WTC11 (cell line): ENCODE data around the gene APOL3. TPM values are rescaled to one million over a fixed set of nuclear protein-coding genes. Genes with fewer than 3 reads are reported as not detected.

Experiments
- ATAC-seq: fragments of 200-7000 bp; cut with Tn5 transposase; 2 replicates; pipeline ENCODE4 v1.10.0; 2021; ENCODE audit warnings: mild to moderate bottlenecking, moderate library complexity
- CTCF ChIA-PET: fragments of 300-600 bp; sonication (Branson Sonifier 250); formaldehyde crosslinking; loops from one replicate; lab custom pipeline; 2021; ENCODE audit warnings: antibody characterized with exemption; lab: Charles Lee
- POLR2A ChIA-PET: fragments of 350-600 bp; sonication (Branson Sonifier 250); formaldehyde crosslinking; loops from one replicate; lab custom pipeline; 2021; ENCODE audit warnings: antibody characterized with exemption; lab: Charles Lee
- DNase-seq: peaks from one replicate; pipeline ENCODE4 v3.0.0; 2021; ENCODE audit warnings: low spot score
- H3K27ac Mint-ChIP-seq: 2 replicates; pipeline ENCODE4 v1.8.0; 2021; ENCODE audit warnings: mixed read lengths
- H3K27me3 Mint-ChIP-seq: 2 replicates; pipeline ENCODE4 v1.8.0; 2021; ENCODE audit warnings: low read depth, mild to moderate bottlenecking, moderate library complexity, mixed read lengths
- H3K36me3 Mint-ChIP-seq: 2 replicates; pipeline ENCODE4 v1.8.0; 2021; ENCODE audit warnings: mixed read lengths
- H3K4me1 Mint-ChIP-seq: 2 replicates; pipeline ENCODE4 v1.8.0; 2022; ENCODE audit warnings: mixed read lengths
- H3K4me3 Mint-ChIP-seq: 2 replicates; pipeline ENCODE4 v1.8.0; 2021; ENCODE audit warnings: mild to moderate bottlenecking, moderate library complexity, mixed read lengths
- H3K9me3 Mint-ChIP-seq: 2 replicates; pipeline ENCODE4 v1.8.0; 2021; ENCODE audit warnings: mixed read lengths
- CREB1 ChIP-seq: sonication (generic); formaldehyde crosslinking; IDR thresholded peaks from 2 replicates; pipeline ENCODE4 v1.8.0; 2023; ENCODE audit warnings: mild to moderate bottlenecking, missing genetic modification reagents
- ESRRA ChIP-seq: sonication (generic); formaldehyde crosslinking; IDR thresholded peaks from 2 replicates; pipeline ENCODE4 v1.8.1; 2022; ENCODE audit warnings: mild to moderate bottlenecking, missing genetic modification reagents, borderline replicate concordance
- ETV6 ChIP-seq: sonication (generic); formaldehyde crosslinking; IDR thresholded peaks from 2 replicates; pipeline ENCODE4 v1.8.1; 2022; ENCODE audit warnings: mild to moderate bottlenecking, missing genetic modification reagents
- FOXK1 ChIP-seq: sonication (generic); formaldehyde crosslinking; IDR thresholded peaks from 2 replicates; pipeline ENCODE4 v1.8.0; 2022; ENCODE audit warnings: mild to moderate bottlenecking, moderate library complexity, missing genetic modification reagents
- GABPB1 ChIP-seq: sonication (generic); formaldehyde crosslinking; IDR thresholded peaks from 2 replicates; pipeline ENCODE4 v1.8.1; 2023; ENCODE audit warnings: mild to moderate bottlenecking, missing genetic modification reagents
- KAT7 ChIP-seq: sonication (generic); formaldehyde crosslinking; IDR thresholded peaks from 2 replicates; pipeline ENCODE4 v1.8.1; 2023; ENCODE audit warnings: missing genetic modification reagents, mild to moderate bottlenecking, borderline replicate concordance
- NFYB ChIP-seq: sonication (generic); formaldehyde crosslinking; conservative IDR thresholded peaks from 2 replicates; pipeline ENCODE4 v1.8.0; 2022; ENCODE audit warnings: low read depth, missing genetic modification reagents
- OVOL2 ChIP-seq: fragments of 250-450 bp; sonication (Bioruptor Pico); IDR thresholded peaks from 2 replicates; pipeline ENCODE4 v1.9.0; 2021; ENCODE audit warnings: mild to moderate bottlenecking, borderline replicate concordance
- SP1 ChIP-seq: sonication (generic); formaldehyde crosslinking; conservative IDR thresholded peaks from 2 replicates; pipeline ENCODE4 v1.8.1; 2022; ENCODE audit warnings: missing genetic modification reagents
- ZNF138 ChIP-seq: sonication (generic); formaldehyde crosslinking; conservative IDR thresholded peaks from 2 replicates; pipeline ENCODE4 v1.8.1; 2022; ENCODE audit warnings: mild to moderate bottlenecking, moderate library complexity, missing genetic modification reagents
- ZNF232 ChIP-seq: sonication (generic); formaldehyde crosslinking; IDR thresholded peaks from 2 replicates; pipeline ENCODE4 v1.8.0; 2022; ENCODE audit warnings: mild to moderate bottlenecking, missing genetic modification reagents
- total RNA-seq: library from RNA; stranded (reverse); gene quantifications from 3 replicates; pipeline ENCODE4 v1.2.3, GENCODE V29; 2021
- TF ChIP-seq, protein P1 (sequence below): sonication (generic); formaldehyde crosslinking; IDR thresholded peaks from 2 replicates; pipeline ENCODE4 v1.8.1; 2022; ENCODE audit warnings: mild to moderate bottlenecking, moderate library complexity, missing genetic modification reagents
- TF ChIP-seq, protein P2 (sequence below): sonication (generic); formaldehyde crosslinking; IDR thresholded peaks from 2 replicates; pipeline ENCODE4 v1.8.0; 2022; ENCODE audit warnings: mild to moderate bottlenecking, missing genetic modification reagents
- TF ChIP-seq, protein P3 (sequence below): fragments of 250-450 bp; sonication (Bioruptor Pico); IDR thresholded peaks from 2 replicates; pipeline ENCODE4 v1.9.0; 2021; ENCODE audit warnings: mild to moderate bottlenecking, borderline replicate concordance
- TF ChIP-seq, protein P4 (sequence below): sonication (generic); formaldehyde crosslinking; IDR thresholded peaks from 2 replicates; pipeline ENCODE4 v1.8.1; 2022; ENCODE audit warnings: mild to moderate bottlenecking, missing genetic modification reagents, moderate library complexity, borderline replicate concordance
- TF ChIP-seq, protein P5 (sequence below): sonication (generic); formaldehyde crosslinking; IDR thresholded peaks from 2 replicates; pipeline ENCODE4 v1.8.1; 2023; ENCODE audit warnings: mild to moderate bottlenecking, missing genetic modification reagents, moderate library complexity

The APOL3 gene
- total RNA-seq, 1 experiment from 2014 or later: 0.26 TPM

DNA sequence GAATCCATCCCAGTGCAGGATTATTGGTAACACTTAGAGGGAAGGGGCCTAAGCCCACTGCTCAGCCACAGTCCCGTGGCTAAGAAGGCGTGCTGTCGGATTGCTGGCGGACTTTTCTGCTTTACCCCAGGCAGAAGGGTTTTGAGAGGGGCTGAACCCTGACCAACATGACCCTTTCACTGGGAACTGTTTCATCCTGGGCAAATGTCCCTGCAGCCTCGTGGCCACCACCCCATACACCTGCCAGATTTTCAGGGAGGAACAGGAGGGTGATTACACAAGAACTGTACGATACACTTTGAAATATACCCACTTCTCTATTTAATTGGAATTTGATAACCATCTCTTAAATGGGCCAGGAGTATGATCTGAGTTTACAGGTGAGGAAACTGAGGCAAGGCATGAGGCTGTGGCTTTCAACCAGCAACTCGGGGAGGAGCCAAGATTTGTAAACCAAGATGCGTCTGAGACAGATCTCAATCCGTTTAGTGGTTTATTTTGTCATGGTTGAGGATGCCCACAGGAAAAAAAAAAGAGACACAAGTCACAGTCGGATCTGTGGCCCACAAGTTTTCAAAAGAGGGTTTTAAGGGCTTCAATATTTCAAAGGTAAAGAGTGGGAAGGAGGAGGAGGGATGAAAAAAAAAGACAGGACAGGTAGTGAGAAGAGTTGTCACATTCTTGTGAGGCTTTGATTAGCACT lies 6.1 kb upstream of the APOL3 start:
- H3K4me3 Mint-ChIP-seq: no peak overlapping the region
- H3K9me3 Mint-ChIP-seq: peaks cover 15% of the 10 kb centered on the region
- peaks cover 6% of the 10 kb centered on the region for H3K36me3 Mint-ChIP-seq
- POLR2A ChIA-PET: no interaction called here
- ATAC-seq: no peak
- H3K27ac Mint-ChIP-seq: no peak overlapping the region
- TF ChIP-seq NFYB (CRISPR knock-in tag) (no peak), ZNF138 (no peak), SP1 (CRISPR knock-in tag) (no peak), KAT7 (CRISPR knock-in tag) (no peak), ZNF232 (CRISPR knock-in tag) (no peak), OVOL2 (CRISPR knock-in tag) (no peak), CREB1 (CRISPR knock-in tag) (no peak)
- TF ChIP-seq, protein P1, sequence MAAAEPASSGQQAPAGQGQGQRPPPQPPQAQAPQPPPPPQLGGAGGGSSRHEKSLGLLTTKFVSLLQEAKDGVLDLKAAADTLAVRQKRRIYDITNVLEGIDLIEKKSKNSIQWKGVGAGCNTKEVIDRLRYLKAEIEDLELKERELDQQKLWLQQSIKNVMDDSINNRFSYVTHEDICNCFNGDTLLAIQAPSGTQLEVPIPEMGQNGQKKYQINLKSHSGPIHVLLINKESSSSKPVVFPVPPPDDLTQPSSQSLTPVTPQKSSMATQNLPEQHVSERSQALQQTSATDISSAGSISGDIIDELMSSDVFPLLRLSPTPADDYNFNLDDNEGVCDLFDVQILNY (CRISPR knock-in tag): no peak
- TF ChIP-seq, protein P2, sequence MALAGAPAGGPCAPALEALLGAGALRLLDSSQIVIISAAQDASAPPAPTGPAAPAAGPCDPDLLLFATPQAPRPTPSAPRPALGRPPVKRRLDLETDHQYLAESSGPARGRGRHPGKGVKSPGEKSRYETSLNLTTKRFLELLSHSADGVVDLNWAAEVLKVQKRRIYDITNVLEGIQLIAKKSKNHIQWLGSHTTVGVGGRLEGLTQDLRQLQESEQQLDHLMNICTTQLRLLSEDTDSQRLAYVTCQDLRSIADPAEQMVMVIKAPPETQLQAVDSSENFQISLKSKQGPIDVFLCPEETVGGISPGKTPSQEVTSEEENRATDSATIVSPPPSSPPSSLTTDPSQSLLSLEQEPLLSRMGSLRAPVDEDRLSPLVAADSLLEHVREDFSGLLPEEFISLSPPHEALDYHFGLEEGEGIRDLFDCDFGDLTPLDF (CRISPR knock-in tag): no peak
- H3K4me1 Mint-ChIP-seq: peaks cover 23% of the 10 kb centered on the region
- CTCF ChIA-PET: interaction anchor here (1.0 to 1.3 kb wide), 2 partner anchors 14 to 22 kb away, joined by 5 to 7 read pairs; no protein-coding TSS in a partner anchor
- no peak for DNase-seq
- H3K27me3 Mint-ChIP-seq: no peaks in the 10 kb centered on the region

DNA sequence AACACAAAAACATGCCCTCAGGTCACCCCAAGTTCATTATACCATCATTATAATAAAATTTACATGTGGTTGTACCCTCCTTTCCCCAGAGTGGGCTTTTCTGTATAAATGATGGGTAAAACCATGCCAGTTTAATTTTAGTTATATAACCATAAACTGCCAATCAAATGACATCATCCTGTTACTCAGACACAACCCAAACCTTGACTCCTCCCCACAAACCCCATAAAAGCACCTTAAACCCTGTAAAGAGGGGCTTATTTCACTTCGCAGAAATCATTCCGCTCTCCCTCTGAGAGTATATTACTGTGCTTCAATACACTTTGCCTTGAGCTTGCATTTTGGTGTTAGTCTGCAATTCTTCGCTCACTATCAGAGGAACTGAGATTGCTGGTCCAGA lies 5.5 kb upstream of the APOL3 start:
- Mint-ChIP-seq H3K9me3 (peaks cover 21% of the 10 kb centered on the region), H3K27me3 (no peaks in the 10 kb centered on the region), H3K36me3 (peaks cover 6% of the 10 kb centered on the region), H3K4me1 (peaks cover 23% of the 10 kb centered on the region), H3K4me3 (no peak overlapping the region), H3K27ac (no peak overlapping the region)
- no peak for ATAC-seq
- CTCF ChIA-PET: interaction anchor here (1.0 to 1.3 kb wide), 2 partner anchors 14 to 21 kb away, joined by 5 to 7 read pairs; no protein-coding TSS in a partner anchor
- POLR2A ChIA-PET: no interaction called here
- no peak for DNase-seq
- TF ChIP-seq, protein P3, sequence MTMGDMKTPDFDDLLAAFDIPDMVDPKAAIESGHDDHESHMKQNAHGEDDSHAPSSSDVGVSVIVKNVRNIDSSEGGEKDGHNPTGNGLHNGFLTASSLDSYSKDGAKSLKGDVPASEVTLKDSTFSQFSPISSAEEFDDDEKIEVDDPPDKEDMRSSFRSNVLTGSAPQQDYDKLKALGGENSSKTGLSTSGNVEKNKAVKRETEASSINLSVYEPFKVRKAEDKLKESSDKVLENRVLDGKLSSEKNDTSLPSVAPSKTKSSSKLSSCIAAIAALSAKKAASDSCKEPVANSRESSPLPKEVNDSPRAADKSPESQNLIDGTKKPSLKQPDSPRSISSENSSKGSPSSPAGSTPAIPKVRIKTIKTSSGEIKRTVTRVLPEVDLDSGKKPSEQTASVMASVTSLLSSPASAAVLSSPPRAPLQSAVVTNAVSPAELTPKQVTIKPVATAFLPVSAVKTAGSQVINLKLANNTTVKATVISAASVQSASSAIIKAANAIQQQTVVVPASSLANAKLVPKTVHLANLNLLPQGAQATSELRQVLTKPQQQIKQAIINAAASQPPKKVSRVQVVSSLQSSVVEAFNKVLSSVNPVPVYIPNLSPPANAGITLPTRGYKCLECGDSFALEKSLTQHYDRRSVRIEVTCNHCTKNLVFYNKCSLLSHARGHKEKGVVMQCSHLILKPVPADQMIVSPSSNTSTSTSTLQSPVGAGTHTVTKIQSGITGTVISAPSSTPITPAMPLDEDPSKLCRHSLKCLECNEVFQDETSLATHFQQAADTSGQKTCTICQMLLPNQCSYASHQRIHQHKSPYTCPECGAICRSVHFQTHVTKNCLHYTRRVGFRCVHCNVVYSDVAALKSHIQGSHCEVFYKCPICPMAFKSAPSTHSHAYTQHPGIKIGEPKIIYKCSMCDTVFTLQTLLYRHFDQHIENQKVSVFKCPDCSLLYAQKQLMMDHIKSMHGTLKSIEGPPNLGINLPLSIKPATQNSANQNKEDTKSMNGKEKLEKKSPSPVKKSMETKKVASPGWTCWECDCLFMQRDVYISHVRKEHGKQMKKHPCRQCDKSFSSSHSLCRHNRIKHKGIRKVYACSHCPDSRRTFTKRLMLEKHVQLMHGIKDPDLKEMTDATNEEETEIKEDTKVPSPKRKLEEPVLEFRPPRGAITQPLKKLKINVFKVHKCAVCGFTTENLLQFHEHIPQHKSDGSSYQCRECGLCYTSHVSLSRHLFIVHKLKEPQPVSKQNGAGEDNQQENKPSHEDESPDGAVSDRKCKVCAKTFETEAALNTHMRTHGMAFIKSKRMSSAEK: no peak
- TF ChIP-seq, protein P4, sequence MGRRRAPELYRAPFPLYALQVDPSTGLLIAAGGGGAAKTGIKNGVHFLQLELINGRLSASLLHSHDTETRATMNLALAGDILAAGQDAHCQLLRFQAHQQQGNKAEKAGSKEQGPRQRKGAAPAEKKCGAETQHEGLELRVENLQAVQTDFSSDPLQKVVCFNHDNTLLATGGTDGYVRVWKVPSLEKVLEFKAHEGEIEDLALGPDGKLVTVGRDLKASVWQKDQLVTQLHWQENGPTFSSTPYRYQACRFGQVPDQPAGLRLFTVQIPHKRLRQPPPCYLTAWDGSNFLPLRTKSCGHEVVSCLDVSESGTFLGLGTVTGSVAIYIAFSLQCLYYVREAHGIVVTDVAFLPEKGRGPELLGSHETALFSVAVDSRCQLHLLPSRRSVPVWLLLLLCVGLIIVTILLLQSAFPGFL (CRISPR knock-in tag): no peak
- TF ChIP-seq, protein P5, sequence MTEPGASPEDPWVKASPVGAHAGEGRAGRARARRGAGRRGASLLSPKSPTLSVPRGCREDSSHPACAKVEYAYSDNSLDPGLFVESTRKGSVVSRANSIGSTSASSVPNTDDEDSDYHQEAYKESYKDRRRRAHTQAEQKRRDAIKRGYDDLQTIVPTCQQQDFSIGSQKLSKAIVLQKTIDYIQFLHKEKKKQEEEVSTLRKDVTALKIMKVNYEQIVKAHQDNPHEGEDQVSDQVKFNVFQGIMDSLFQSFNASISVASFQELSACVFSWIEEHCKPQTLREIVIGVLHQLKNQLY (CRISPR knock-in tag): no peak
- TF ChIP-seq GABPB1 (CRISPR knock-in tag): no peak

DNA sequence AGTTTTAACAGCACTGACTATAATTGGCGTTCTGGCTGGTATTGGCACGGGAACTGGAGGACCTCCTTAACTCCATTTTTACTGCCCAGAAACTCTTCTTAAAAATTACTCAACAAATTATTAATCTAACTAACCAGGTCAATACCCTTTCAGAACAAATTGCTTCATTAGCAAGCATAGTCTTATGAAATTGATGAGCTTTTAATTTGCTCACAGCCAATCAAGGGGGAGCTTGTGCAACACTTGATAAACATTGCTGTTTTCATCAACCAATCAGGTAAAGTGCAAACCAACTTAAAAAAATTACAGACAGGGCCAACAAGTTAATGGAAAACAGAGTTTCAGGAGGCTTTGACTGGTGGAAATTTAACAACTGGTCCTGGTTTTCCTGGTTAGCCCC lies 4.6 kb upstream of the APOL3 start:
- Mint-ChIP-seq H3K27me3 (no peaks in the 10 kb centered on the region), H3K27ac (no peak overlapping the region), H3K36me3 (peaks cover 6% of the 10 kb centered on the region), H3K9me3 (peaks cover 19% of the 10 kb centered on the region), H3K4me1 (peaks cover 23% of the 10 kb centered on the region), H3K4me3 (no peak overlapping the region)
- ATAC-seq: no peak
- POLR2A ChIA-PET: no interaction called here
- DNase-seq: no peak
- CTCF ChIA-PET: interaction anchor here (0.5 to 1.3 kb wide), 3 partner anchors 15 to 460 kb away, joined by 3 to 7 read pairs (median 5); no protein-coding TSS in a partner anchor
- TF ChIP-seq, protein P2 (CRISPR knock-in tag): no peak
- TF ChIP-seq ESRRA (CRISPR knock-in tag) (no peak), ETV6 (CRISPR knock-in tag) (no peak), FOXK1 (CRISPR knock-in tag) (no peak)
- TF ChIP-seq, protein P1 (CRISPR knock-in tag): no peak
- TF ChIP-seq, protein P5 (CRISPR knock-in tag): no peak
